Measurements from ENCODE around the gene TEPSIN.

Gene TEPSIN

GRCh38 chr17:81246343-81246670 lies 7.5 kb upstream of the TEPSIN start:
- no peak overlapping the region for H3K4me3 ChIP-seq (ENCODE audit: low read depth, low read length)
- peaks cover 5% of the 10 kb centered on the region for H3K4me1 ChIP-seq (ENCODE audit: control insufficient read depth, insufficient read depth, low read length)
- no peaks in the 10 kb centered on the region for H3K9me3 ChIP-seq (ENCODE audit: control insufficient read depth, insufficient read depth, low read length)
- no peak overlapping the region for H3K9ac ChIP-seq (ENCODE audit: low read depth, low read length)
- no peaks in the 10 kb centered on the region for H3K27me3 ChIP-seq (ENCODE audit: control insufficient read depth, insufficient read depth, low read length)
- peaks cover 8% of the 10 kb centered on the region for H3K36me3 ChIP-seq (ENCODE audit: control insufficient read depth, insufficient read depth, low read length)

GRCh38 chr17:81245665-81246342 lies 6.9 kb upstream of the TEPSIN start:
- Histone ChIP-seq H3K4me1 (ENCODE audit: control insufficient read depth, insufficient read depth, low read length) (peaks cover 5% of the 10 kb centered on the region), H3K4me3 (ENCODE audit: low read depth, low read length) (no peak overlapping the region), H3K27me3 (ENCODE audit: control insufficient read depth, insufficient read depth, low read length) (no peaks in the 10 kb centered on the region), H3K9me3 (ENCODE audit: control insufficient read depth, insufficient read depth, low read length) (no peaks in the 10 kb centered on the region), H3K9ac (ENCODE audit: low read depth, low read length) (no peak overlapping the region), H3K36me3 (ENCODE audit: control insufficient read depth, insufficient read depth, low read length) (peaks cover 10% of the 10 kb centered on the region)

- no peak overlapping the region for H3K4me3 ChIP-seq (ENCODE audit: low read depth, low read length)
- H3K9ac ChIP-seq (ENCODE audit: low read depth, low read length), result no peak overlapping the region
- H3K27me3 ChIP-seq (ENCODE audit: control insufficient read depth, insufficient read depth, low read length), result no peaks in the 10 kb centered on the region
Observed at GRCh38 chr17:81245024-81245664, 6.3 kb upstream of the TEPSIN start.

GRCh38 chr17:81244358-81245023 lies 5.6 kb upstream of the TEPSIN start:
- peaks cover 5% of the 10 kb centered on the region for H3K4me1 ChIP-seq (ENCODE audit: control insufficient read depth, insufficient read depth, low read length)
- H3K9me3 ChIP-seq (ENCODE audit: control insufficient read depth, insufficient read depth, low read length), result no peaks in the 10 kb centered on the region
- H3K27me3 ChIP-seq (ENCODE audit: control insufficient read depth, insufficient read depth, low read length), result no peaks in the 10 kb centered on the region
- H3K36me3 ChIP-seq (ENCODE audit: control insufficient read depth, insufficient read depth, low read length), result peaks cover 6% of the 10 kb centered on the region
- no peak overlapping the region for H3K4me3 ChIP-seq (ENCODE audit: low read depth, low read length)
- H3K9ac ChIP-seq (ENCODE audit: low read depth, low read length), result no peak overlapping the region

More at GRCh38 chr17:81245024-81245664, 6.3 kb upstream of the TEPSIN start:
- Histone ChIP-seq H3K36me3 (ENCODE audit: control insufficient read depth, insufficient read depth, low read length) (peaks cover 8% of the 10 kb centered on the region), H3K9me3 (ENCODE audit: control insufficient read depth, insufficient read depth, low read length) (no peaks in the 10 kb centered on the region), H3K4me1 (ENCODE audit: control insufficient read depth, insufficient read depth, low read length) (peaks cover 5% of the 10 kb centered on the region)

GRCh38 chr17:81243333-81243664 lies 4.4 kb upstream of the TEPSIN start:
- Histone ChIP-seq H3K36me3 (ENCODE audit: control insufficient read depth, insufficient read depth, low read length) (peaks cover 5% of the 10 kb centered on the region), H3K27me3 (ENCODE audit: control insufficient read depth, insufficient read depth, low read length) (no peaks in the 10 kb centered on the region), H3K9ac (ENCODE audit: low read depth, low read length) (no peak overlapping the region), H3K4me3 (ENCODE audit: low read depth, low read length) (no peak overlapping the region), H3K4me1 (ENCODE audit: control insufficient read depth, insufficient read depth, low read length) (peaks cover 5% of the 10 kb centered on the region), H3K9me3 (ENCODE audit: control insufficient read depth, insufficient read depth, low read length) (no peaks in the 10 kb centered on the region)

GRCh38 chr17:81242421-81243332 lies 3.8 kb upstream of the TEPSIN start:
- Histone ChIP-seq H3K27me3 (ENCODE audit: control insufficient read depth, insufficient read depth, low read length) (no peaks in the 10 kb centered on the region), H3K36me3 (ENCODE audit: control insufficient read depth, insufficient read depth, low read length) (peaks cover 5% of the 10 kb centered on the region), H3K9ac (ENCODE audit: low read depth, low read length) (no peak overlapping the region), H3K4me1 (ENCODE audit: control insufficient read depth, insufficient read depth, low read length) (peaks cover 5% of the 10 kb centered on the region), H3K9me3 (ENCODE audit: control insufficient read depth, insufficient read depth, low read length) (no peaks in the 10 kb centered on the region), H3K4me3 (ENCODE audit: low read depth, low read length) (no peak overlapping the region)

GRCh38 chr17:81241648-81242420 lies 3.0 kb upstream of the TEPSIN start:
- Histone ChIP-seq H3K27me3 (ENCODE audit: control insufficient read depth, insufficient read depth, low read length) (no peaks in the 10 kb centered on the region), H3K9me3 (ENCODE audit: control insufficient read depth, insufficient read depth, low read length) (no peaks in the 10 kb centered on the region), H3K4me1 (ENCODE audit: control insufficient read depth, insufficient read depth, low read length) (peaks cover 5% of the 10 kb centered on the region), H3K9ac (ENCODE audit: low read depth, low read length) (no peak overlapping the region), H3K36me3 (ENCODE audit: control insufficient read depth, insufficient read depth, low read length) (peaks cover 5% of the 10 kb centered on the region), H3K4me3 (ENCODE audit: low read depth, low read length) (no peak overlapping the region)

- Histone ChIP-seq H3K4me3 (ENCODE audit: low read depth, low read length) (no peak overlapping the region), H3K9ac (ENCODE audit: low read depth, low read length) (no peak overlapping the region)
Observed at GRCh38 chr17:81241203-81241602, 2.3 kb upstream of the TEPSIN start.

GRCh38 chr17:81240761-81241160 lies 1.9 kb upstream of the TEPSIN start:
- no peaks in the 10 kb centered on the region for H3K9me3 ChIP-seq (ENCODE audit: control insufficient read depth, insufficient read depth, low read length)
- no peaks in the 10 kb centered on the region for H3K27me3 ChIP-seq (ENCODE audit: control insufficient read depth, insufficient read depth, low read length)
- H3K4me3 ChIP-seq (ENCODE audit: low read depth, low read length), result no peak overlapping the region
- H3K36me3 ChIP-seq (ENCODE audit: control insufficient read depth, insufficient read depth, low read length), result peaks cover 5% of the 10 kb centered on the region
- H3K9ac ChIP-seq (ENCODE audit: low read depth, low read length), result no peak overlapping the region
- H3K4me1 ChIP-seq (ENCODE audit: control insufficient read depth, insufficient read depth, low read length), result peaks cover 5% of the 10 kb centered on the region

More at GRCh38 chr17:81241203-81241602, 2.3 kb upstream of the TEPSIN start:
- Histone ChIP-seq H3K9me3 (ENCODE audit: control insufficient read depth, insufficient read depth, low read length) (no peaks in the 10 kb centered on the region), H3K27me3 (ENCODE audit: control insufficient read depth, insufficient read depth, low read length) (no peaks in the 10 kb centered on the region), H3K36me3 (ENCODE audit: control insufficient read depth, insufficient read depth, low read length) (peaks cover 5% of the 10 kb centered on the region), H3K4me1 (ENCODE audit: control insufficient read depth, insufficient read depth, low read length) (peaks cover 5% of the 10 kb centered on the region)

GRCh38 chr17:81239714-81240555 lies 1.1 kb upstream of the TEPSIN start:
- H3K4me1 ChIP-seq (ENCODE audit: control insufficient read depth, insufficient read depth, low read length), result peaks cover 5% of the 10 kb centered on the region
- H3K27me3 ChIP-seq (ENCODE audit: control insufficient read depth, insufficient read depth, low read length), result no peaks in the 10 kb centered on the region
- peaks cover 5% of the 10 kb centered on the region for H3K36me3 ChIP-seq (ENCODE audit: control insufficient read depth, insufficient read depth, low read length)
- H3K4me3 ChIP-seq (ENCODE audit: low read depth, low read length), result peak overlapping the region; percentile 75
- H3K9me3 ChIP-seq (ENCODE audit: control insufficient read depth, insufficient read depth, low read length), result no peaks in the 10 kb centered on the region
- peak overlapping the region; percentile 41 for H3K9ac ChIP-seq (ENCODE audit: low read depth, low read length)
